ENCODE results near the gene RGS6.

The RGS6 gene

DNA sequence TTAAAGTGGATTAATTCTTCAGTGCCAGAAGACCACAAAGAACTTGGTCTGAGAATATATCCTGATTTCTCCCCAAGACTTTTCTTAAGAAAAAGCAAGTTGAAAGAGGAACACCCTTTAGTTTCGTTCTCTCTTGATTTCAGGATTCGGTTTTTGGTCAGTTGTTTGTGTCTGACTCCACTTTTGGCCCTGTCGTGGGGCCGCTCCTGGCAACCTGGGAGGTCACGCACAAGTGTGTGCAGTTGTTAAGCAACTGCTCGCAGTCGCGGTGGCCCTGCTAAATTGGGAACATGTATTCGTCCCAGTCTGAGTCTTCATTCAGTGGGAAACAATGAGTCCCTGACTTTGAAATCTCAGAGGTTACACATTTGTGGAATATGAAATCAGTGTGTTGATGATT, 68.7 kb downstream of the RGS6 start:
- no peak overlapping the region for H3K4me3 ChIP-seq (ENCODE audit: low read depth, low read length)
- TF ChIP-seq, protein P1, sequence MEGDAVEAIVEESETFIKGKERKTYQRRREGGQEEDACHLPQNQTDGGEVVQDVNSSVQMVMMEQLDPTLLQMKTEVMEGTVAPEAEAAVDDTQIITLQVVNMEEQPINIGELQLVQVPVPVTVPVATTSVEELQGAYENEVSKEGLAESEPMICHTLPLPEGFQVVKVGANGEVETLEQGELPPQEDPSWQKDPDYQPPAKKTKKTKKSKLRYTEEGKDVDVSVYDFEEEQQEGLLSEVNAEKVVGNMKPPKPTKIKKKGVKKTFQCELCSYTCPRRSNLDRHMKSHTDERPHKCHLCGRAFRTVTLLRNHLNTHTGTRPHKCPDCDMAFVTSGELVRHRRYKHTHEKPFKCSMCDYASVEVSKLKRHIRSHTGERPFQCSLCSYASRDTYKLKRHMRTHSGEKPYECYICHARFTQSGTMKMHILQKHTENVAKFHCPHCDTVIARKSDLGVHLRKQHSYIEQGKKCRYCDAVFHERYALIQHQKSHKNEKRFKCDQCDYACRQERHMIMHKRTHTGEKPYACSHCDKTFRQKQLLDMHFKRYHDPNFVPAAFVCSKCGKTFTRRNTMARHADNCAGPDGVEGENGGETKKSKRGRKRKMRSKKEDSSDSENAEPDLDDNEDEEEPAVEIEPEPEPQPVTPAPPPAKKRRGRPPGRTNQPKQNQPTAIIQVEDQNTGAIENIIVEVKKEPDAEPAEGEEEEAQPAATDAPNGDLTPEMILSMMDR (IDR thresholded peaks at IDR 0.05; ENCODE audit: low read depth, low read length): no peak

GRCh38 chr14:72002731-72003130, 70.5 kb downstream of the RGS6 start:
- H3K4me3 ChIP-seq (ENCODE audit: low read depth, low read length): no peak overlapping the region
- TF ChIP-seq, protein P1 (IDR thresholded peaks at IDR 0.05; ENCODE audit: low read depth, low read length): no peak

- TF ChIP-seq, protein P1 (IDR thresholded peaks at IDR 0.05; ENCODE audit: low read depth, low read length): no peak
- H3K4me3 ChIP-seq (ENCODE audit: low read depth, low read length): no peak overlapping the region
Observed at GRCh38 chr14:72008666-72009065, 76.4 kb downstream of the RGS6 start.

DNA sequence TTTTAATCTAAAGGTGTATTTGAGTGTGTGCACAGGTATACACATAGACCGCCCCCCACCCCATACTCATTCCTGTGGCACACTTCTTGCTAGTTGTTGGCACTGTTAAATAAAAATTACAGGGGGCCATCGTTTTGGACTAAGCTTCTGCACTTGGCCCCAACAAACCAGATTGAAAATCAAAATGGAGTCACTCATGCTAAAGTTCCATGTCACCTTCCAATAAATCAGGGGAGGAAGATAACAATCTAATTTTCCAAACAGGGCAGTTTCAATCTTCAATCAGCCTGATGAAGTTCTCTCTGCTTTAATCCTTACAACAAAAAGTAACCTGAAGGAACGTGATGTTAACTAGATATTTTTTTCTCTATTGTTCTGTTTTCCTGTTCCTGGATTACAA, 78.2 kb downstream of the RGS6 start:
- H3K4me3 ChIP-seq (ENCODE audit: low read depth, low read length): no peak overlapping the region
- TF ChIP-seq, protein P1 (IDR thresholded peaks at IDR 0.05; ENCODE audit: low read depth, low read length): no peak

DNA sequence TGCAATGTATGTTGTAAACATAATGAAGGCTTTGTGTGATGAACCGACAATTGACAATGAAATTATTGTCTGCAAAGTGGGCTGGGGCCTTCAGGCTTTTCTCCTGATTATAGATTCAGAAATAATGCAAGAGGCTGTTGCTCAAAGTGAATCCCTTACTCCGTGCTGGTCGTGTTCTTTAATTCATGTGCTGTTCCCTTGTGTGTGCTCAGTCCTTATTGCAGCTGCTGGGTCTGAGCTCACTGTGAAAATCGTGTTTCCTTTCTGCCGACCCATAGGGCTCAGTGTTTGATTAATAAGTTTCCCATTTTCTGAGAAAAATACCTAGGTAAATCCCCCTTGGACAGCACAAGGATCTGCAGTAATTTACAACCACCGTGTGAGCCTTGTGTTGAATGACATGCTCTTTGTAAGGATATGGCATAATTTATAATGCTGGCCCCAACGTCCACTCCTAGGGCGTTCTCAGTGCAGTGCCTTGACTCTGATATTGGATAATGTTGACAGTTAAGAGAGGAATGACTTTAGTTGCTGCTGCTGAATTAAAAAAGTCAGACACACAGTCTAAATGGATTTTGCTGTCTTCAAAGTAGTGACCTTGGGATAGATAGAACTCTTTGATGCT, 81.6 kb downstream of the RGS6 start:
- H3K4me3 ChIP-seq (ENCODE audit: low read depth, low read length): no peak overlapping the region
- TF ChIP-seq, protein P1 (IDR thresholded peaks at IDR 0.05; ENCODE audit: low read depth, low read length): no peak

- no peak overlapping the region for H3K4me3 ChIP-seq (ENCODE audit: low read depth, low read length)
- TF ChIP-seq, protein P1 (IDR thresholded peaks at IDR 0.05; ENCODE audit: low read depth, low read length): no peak
Observed at GRCh38 chr14:72014486-72014885, 82.3 kb downstream of the RGS6 start.

GRCh38 chr14:72017290-72017689, 85.1 kb downstream of the RGS6 start:
- H3K4me3 ChIP-seq (ENCODE audit: low read depth, low read length): no peak overlapping the region
- TF ChIP-seq, protein P1 (IDR thresholded peaks at IDR 0.05; ENCODE audit: low read depth, low read length): no peak

Measured in WI38 (cell line).